NCI-H526 (cell line): ENCODE results near the gene LRRC27.

Experiments
- DNase-seq, 2 experiments: peaks; one replicate each; lab custom pipeline; 2025; lab: John Stamatoyannopoulos, UW

Gene LRRC27

DNA sequence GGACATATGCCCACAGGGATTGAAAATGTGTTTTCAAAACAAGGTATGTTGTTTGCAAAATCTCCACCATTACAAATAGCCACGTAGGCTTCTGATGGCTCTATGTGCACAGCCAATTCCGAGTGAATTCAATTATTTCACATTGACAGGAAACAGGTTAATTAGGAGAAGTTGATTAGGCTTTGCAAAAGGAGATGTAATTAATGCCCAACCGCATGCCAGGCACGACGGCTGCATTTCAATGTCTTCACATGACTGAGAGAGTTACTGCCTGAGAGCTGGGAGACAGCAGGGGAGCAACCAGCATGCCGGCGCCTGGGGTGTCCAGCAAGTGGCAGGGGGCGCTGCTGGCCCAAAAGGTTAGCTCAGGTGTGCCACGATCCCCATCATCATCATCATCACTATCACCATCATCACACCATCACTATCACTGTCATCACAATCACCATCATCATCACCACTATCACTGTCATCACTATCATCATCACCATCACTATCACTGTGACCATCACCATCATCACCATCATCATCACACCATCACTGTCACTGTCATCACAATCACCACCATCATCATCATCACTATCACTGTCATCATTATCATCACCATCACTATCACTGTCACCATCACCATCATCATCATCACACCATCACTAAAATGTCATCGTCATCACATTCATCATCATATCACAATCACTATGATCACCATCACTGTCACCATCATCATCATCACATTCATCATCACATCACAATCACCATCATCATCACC lies 95.2 kb downstream of the LRRC27 start:
- no peak for DNase-seq

- no peak for DNase-seq
Measured at GRCh38 chr10:132427939-132428367, 96.0 kb downstream of the LRRC27 start.

- DNase-seq: no peak
Measured at GRCh38 chr10:132428486-132428995, 96.5 kb downstream of the LRRC27 start.
